ENCODE measurements around the gene HOXC6.

The HOXC6 gene

GRCh38 chr12:54028314-54029201, at the start of gene HOXC6:
TSS of gene HOXC6 (plus strand) at chr12:54028440. CDS start at chr12:54028522, 82 bp downstream.
- DNase-seq: no peak

- peak; percentile 79 for DNase-seq
These were observed 49.5 kb upstream of the HOXC6 start for GRCh38 chr12:53978477-53979356.

GRCh38 chr12:53980104-53980801, 48.0 kb upstream of the HOXC6 start:
- peak; percentile 48 for DNase-seq

DNA sequence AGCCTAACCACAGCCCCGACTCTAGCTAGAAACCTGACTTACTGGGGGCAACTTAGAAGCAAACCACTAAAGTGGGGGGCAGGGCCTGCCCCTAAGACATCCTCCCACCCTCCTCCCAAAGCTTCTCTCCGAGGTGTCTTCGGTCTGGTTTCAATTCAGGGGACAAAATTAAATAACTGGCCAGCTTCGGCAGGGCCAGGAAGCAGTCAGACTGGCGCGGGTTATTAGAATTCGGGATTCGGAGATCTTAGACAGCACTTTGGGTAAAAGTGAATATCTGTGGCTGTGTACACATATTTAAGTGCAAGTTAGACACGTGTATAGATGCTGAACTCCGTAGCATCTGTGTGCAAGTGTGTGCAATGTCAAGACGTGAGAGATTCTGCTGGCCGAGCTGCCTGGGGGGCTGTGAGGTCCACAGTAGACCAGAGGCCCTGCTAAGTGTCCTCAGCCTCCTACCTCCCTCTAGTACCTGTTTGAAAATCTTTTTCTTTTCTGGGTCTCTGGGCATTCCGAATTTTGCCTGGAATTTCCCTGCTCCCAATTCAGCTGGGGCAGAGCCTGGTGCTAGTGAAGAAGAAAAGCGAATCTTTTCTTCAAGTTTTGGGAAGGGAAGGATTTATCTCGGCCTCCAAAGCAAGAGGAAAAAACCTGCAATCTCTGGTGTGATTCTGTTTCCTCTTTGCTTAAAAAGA, 47.3 kb upstream of the HOXC6 start:
- DNase-seq: peak; percentile 23

- DNase-seq: peak; percentile 68
These were observed 46.3 kb upstream of the HOXC6 start for GRCh38 chr12:53981634-53982565.

GRCh38 chr12:53982648-53983567, 45.3 kb upstream of the HOXC6 start:
- DNase-seq: no peak

DNA sequence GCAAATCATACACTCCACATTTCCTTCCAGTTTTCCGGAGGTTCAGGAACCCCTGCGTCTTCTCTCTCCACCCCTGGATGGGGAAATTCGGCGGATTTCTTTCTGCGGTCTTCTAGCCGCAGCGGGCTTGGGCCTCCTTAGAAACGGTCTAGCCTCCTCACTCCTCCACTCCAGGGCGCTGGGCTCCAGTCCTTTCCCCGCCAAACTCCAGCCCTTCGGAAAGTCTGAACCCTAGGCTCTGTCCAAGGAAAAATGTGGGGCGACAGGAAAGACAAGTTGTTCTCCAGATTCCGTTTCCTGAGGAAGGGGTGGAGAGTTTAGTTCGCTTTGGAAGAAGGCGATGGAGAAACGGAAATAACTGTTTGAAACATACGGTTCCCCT, 44.7 kb upstream of the HOXC6 start:
- no peak for DNase-seq

GRCh38 chr12:53983950-53984572, 44.2 kb upstream of the HOXC6 start:
- DNase-seq: peak; percentile 44

GRCh38 chr12:53984901-53985691, 43.1 kb upstream of the HOXC6 start, which contains the start of gene HOXC10:
TSS of gene HOXC10 (plus strand) at chr12:53985146. CDS start at chr12:53985260, 114 bp downstream.
- peak; percentile 95 for DNase-seq

GRCh38 chr12:53985692-53985993, 42.6 kb upstream of the HOXC6 start:
- no peak for DNase-seq

DNA sequence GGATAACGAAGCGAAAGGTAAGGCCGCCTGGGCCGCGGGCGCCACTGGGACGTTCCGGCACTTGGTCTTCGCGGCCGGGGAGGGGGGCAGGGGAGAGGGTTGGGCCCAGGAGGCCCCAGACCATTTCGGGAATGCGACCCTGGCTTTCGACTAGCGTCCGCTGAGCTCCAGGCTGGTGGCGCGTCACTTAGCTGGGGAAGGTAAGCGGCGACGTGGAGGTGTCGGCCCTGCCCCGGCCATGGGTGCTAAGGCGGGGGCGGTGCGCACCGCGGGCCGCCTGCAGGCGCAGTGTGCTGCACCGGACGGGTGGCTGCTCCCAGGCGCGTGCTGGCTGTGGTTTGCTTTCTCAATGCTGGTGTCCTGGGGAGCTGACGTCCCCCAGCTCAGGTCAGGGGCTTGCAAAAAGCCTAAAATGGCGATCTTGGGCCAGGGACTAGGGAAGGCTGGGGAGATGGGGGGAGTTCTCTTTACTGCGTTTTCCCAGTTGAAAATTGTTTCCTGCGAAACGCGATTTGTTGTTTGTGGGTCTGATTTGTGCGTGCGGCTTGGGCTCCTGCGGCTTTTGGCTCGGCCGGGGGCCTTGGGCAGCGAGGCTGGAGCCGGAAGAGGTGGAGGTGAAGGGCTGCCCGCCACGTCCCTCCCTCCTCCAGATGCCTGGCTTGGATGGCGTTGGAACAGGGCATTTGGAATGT, 42.1 kb upstream of the HOXC6 start:
- DNase-seq: peak; percentile 60

- no peak for DNase-seq
These were observed 41.4 kb upstream of the HOXC6 start for GRCh38 chr12:53986686-53987483.

DNA sequence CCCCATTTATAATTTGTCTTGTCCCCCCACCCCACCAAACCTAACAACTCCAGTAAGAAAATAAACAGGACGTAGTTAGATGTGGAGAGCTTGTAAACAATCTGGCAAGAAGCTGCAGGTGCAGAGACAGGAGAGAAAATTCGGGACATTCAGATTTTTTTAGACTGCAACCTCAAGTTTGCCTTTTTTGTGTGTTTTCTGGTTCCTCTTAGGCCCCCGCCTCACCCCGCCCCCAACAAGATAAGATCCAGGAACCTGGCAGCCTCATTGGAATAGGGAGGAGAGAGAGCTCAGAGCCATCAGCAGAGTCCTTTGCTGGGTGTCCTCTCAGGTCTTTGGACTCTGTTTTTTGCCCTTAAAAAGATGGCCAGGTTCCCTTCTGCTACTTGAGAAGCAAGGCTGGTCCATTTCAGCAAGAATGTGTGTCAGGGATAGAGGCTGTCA, 40.4 kb upstream of the HOXC6 start:
- DNase-seq: no peak

DNA sequence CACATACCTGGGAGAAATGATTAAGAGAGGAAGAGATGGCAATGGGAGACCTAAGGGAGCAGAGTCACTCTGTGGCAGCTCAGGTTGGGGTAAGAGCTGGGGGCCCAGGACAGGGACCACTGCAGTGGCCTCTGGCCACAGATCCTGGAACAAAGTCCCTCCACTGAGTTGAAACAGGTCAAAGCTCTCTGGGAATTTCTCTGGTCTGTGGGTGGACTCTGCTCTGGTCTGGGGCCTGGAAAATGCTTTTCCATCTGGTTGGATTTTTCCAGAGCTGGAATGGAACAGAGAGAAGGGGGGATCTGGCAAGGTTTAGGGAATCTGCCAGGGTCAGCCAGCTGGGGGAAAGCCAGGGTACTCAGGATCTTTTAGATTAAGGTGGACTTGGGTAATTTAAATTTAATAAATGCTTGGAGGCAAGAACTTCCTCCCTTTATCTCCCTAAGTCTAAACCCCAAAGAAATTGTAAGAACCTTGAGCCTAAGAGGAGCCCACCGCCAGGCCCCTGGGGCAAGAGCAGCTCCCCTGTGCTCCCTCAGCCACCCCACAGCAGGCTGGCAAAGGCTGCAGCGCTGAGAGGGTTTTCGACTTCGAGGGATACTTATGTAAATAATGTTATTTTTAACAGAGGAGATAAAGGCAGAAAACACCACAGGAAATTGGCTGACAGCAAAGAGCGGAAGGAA, 39.6 kb upstream of the HOXC6 start:
- DNase-seq: no peak

DNA sequence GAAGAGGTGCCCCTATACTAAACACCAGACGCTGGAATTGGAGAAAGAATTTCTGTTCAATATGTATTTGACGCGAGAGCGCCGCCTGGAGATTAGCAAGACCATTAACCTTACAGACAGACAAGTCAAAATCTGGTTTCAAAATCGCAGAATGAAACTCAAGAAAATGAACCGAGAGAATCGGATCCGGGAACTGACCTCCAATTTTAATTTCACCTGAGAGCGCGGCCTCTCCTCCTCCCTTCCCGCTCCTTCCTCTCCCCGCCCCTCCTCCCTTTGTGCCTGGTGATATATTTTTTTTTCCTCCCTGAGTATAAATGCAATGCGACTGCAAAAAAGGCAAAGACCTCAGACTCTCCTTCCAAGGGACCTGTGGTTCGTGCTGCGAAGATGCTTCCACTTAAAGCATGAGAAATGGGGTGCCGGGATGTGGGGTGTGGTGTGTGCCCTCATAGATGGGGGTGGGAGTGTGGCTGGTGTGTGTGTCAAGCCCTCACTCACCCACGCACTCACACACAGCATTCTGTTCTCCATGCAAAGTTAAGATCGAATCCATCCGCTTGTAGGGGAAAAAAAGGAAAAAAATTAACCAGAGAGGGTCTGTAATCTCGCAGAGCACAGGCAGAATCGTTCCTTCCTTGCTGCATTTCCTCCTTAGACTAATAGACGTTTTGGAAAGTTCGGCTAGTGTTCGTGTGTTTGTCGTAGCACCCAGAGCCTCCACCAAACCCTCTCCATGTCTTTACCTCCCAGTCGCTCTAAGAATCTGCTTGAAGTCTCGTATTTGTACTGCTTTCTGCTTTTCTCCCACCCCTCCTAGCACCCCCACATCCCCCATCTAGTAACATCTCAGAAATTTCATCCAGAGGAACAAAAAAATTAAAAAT, 38.8 kb upstream of the HOXC6 start:
- no peak for DNase-seq

All from EL (cell line).